MCF 10A (cell line): ENCODE results near the gene SP7. TPM values are rescaled to one million over a fixed set of nuclear protein-coding genes. Genes with fewer than 3 reads are reported as not detected.
A peak's percentile ranks its signal among the peaks of the same experiment; 100 is the strongest.

Experiments used
- BruUV-seq: library from RNA; stranded (reverse); fragments of 400-500 nt; replicated peaks from 2 replicates; lab custom pipeline; 2021; lab: Mats Ljungman, UMichigan
- CTCF ChIA-PET: fragments of 300-600 bp; sonication (Branson Sonifier 250); formaldehyde crosslinking; extraction: SDS; loops from one replicate; lab custom pipeline; 2021; ENCODE audit warnings: antibody characterized with exemption, inconsistent platforms; lab: Yijun Ruan, JAX
- POLR2A ChIA-PET: fragments of 300-600, 350-650 bp; sonication (Branson Sonifier 250); formaldehyde crosslinking; extraction: SDS; loops from one replicate; lab custom pipeline; 2020; ENCODE audit warnings: antibody characterized with exemption, inconsistent platforms; lab: Yijun Ruan, JAX
- DNase-seq: peaks from one replicate; pipeline ENCODE4 v3.0.0-alpha.2; 2018; ENCODE audit not compliant: unreplicated experiment
- H3K27ac Mint-ChIP-seq: one replicate; pipeline ENCODE4 v1.8.0; 2022; ENCODE audit warnings: mild to moderate bottlenecking, low read depth, mixed read lengths; ENCODE audit not compliant: unreplicated experiment
- H3K27me3 Mint-ChIP-seq: one replicate; pipeline ENCODE4 v1.8.0; 2022; ENCODE audit warnings: mixed read lengths; ENCODE audit not compliant: insufficient read depth, unreplicated experiment
- H3K36me3 Mint-ChIP-seq: one replicate; pipeline ENCODE4 v1.8.0; 2022; ENCODE audit warnings: mild to moderate bottlenecking, moderate library complexity, mixed read lengths; ENCODE audit not compliant: insufficient read depth, unreplicated experiment
- H3K4me1 Mint-ChIP-seq: one replicate; pipeline ENCODE4 v1.8.0; 2022; ENCODE audit warnings: mixed read lengths; ENCODE audit not compliant: insufficient read depth, unreplicated experiment
- H3K4me3 Mint-ChIP-seq: one replicate; pipeline ENCODE4 v1.8.0; 2022; ENCODE audit warnings: mild to moderate bottlenecking, moderate library complexity, mixed read lengths; ENCODE audit not compliant: unreplicated experiment
- H3K9me3 Mint-ChIP-seq: one replicate; pipeline ENCODE4 v1.8.0; 2022; ENCODE audit warnings: mixed read lengths; ENCODE audit not compliant: unreplicated experiment
- CTCF ChIP-seq: fragments of 200-600 bp; IDR thresholded peaks from one replicate; pipeline ENCODE4 v1.8.0; 2022; ENCODE audit warnings: antibody characterized with exemption, mild to moderate bottlenecking; ENCODE audit not compliant: unreplicated experiment
- intact Hi-C: fragments of 100-400 bp; cut with micrococcal nuclease; formaldehyde crosslinking; loops from 2 replicates; pipeline ENCODE4 v1.14.1; 2022
- total RNA-seq: library from RNA; stranded (reverse); gene quantifications from 2 replicates; pipeline ENCODE4 v1.2.3, GENCODE V29; 2022

SP7 gene
- total RNA-seq, 1 experiment from 2014 or later, result not detected

- no peak for DNase-seq
- no peak for TF ChIP-seq CTCF
- Mint-ChIP-seq H3K27ac (no peak overlapping the region), H3K4me1 (peaks cover 15% of the 10 kb centered on the region), H3K4me3 (no peak overlapping the region), H3K9me3 (no peaks in the 10 kb centered on the region), H3K36me3 (no peaks in the 10 kb centered on the region), H3K27me3 (no peaks in the 10 kb centered on the region)
- intact Hi-C loops, result loop anchor here (2.0 kb wide), 1 partner anchor 60 kb away; no protein-coding TSS in a partner anchor
- ChIA-PET CTCF (interaction anchor here (0.5 to 6.9 kb wide), 17 partner anchors 9 to 299 kb away, joined by 3 to 160 read pairs (median 13); partner anchors contain the start of genes AMHR2 and SP1), POLR2A (interaction anchor here (1.4 to 4.4 kb wide), 9 partner anchors 13 to 101 kb away, joined by 4 to 65 read pairs (median 10); partner anchors contain the start of genes AAAS and SP1)
- no TSS peak for BruUV-seq
Measured at GRCh38 chr12:53353257-53353655, 17.1 kb upstream of the SP7 start.

GRCh38 chr12:53352331-53353256, 16.4 kb upstream of the SP7 start:
- POLR2A ChIA-PET, result interaction anchor here (0.6 to 4.4 kb wide), 17 partner anchors 14 to 127 kb away, joined by 3 to 65 read pairs (median 5); partner anchors contain the start of genes AAAS, PRR13 and SP1
- DNase-seq, result peak; percentile 91
- Mint-ChIP-seq H3K27ac (peak overlapping the region; percentile 4), H3K36me3 (no peaks in the 10 kb centered on the region), H3K27me3 (no peaks in the 10 kb centered on the region), H3K4me3 (no peak overlapping the region), H3K9me3 (no peaks in the 10 kb centered on the region), H3K4me1 (peaks cover 15% of the 10 kb centered on the region)
- intact Hi-C loops, result loop anchor here (1.0 to 2.0 kb wide), 4 partner anchors 30 to 156 kb away; no protein-coding TSS in a partner anchor
- CTCF ChIA-PET, result interaction anchor here (0.5 to 6.9 kb wide), 42 partner anchors 10 to 1209 kb away, joined by 3 to 160 read pairs (median 4); partner anchors contain the start of genes AAAS, AMHR2, PFDN5 and PRR13
- no TSS peak for BruUV-seq
- TF ChIP-seq CTCF, result peak; percentile 76

- ChIA-PET POLR2A (interaction anchor here (0.6 to 6.4 kb wide), 6 partner anchors 22 to 115 kb away, joined by 3 to 49 read pairs (median 5); partner anchors contain the start of genes AAAS and SP1), CTCF (interaction anchor here (0.7 to 8.4 kb wide), 6 partner anchors 9 to 67 kb away, joined by 3 to 92 read pairs (median 3); partner anchors contain the start of gene AAAS)
- H3K4me3 Mint-ChIP-seq, result no peak overlapping the region
- H3K27me3 Mint-ChIP-seq, result no peaks in the 10 kb centered on the region
- no peak for DNase-seq
- H3K4me1 Mint-ChIP-seq, result peaks cover 12% of the 10 kb centered on the region
- no peaks in the 10 kb centered on the region for H3K36me3 Mint-ChIP-seq
- no peak overlapping the region for H3K27ac Mint-ChIP-seq
- no peak for TF ChIP-seq CTCF
- no peaks in the 10 kb centered on the region for H3K9me3 Mint-ChIP-seq
- BruUV-seq, result no TSS peak
- intact Hi-C loops, result no loop called here
Measured at GRCh38 chr12:53347905-53348304, 11.8 kb upstream of the SP7 start.
